GM21367 (cell line): ENCODE data around the gene PRDM16.

Experiments used
- ATAC-seq: cut with Tn5 transposase; IDR thresholded peaks from one replicate; pipeline ENCODE4 v1.9.1; 2021; ENCODE audit not compliant: unreplicated experiment

PRDM16 gene

GRCh38 chr1:3120994-3121393 lies 52.0 kb downstream of the PRDM16 start:
- ATAC-seq = no peak

GRCh38 chr1:3121401-3122210 lies 52.6 kb downstream of the PRDM16 start:
- ATAC-seq = no peak

GRCh38 chr1:3122311-3122710 lies 53.3 kb downstream of the PRDM16 start:
- ATAC-seq = no peak

DNA sequence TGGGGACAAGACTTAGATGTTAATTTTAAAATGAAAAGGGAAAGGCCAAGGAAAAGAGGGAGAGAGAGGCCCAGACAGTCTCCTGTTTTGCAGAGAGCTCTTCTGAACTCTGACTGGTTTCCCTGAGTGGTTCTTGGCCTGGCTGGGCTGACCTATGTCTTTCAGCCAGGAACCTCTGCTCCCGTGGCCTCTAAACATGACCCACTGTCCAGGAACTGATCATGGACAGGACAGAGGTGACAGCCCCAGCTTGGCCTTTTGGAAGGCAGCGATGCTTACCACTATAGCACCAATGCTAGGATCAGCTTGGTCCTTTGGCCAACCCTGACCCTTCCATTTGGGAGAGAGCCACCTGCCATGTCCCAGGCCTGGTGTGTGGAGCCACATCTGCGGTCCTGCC lies 55.2 kb downstream of the PRDM16 start:
- no peak for ATAC-seq

- ATAC-seq = no peak
Observed at GRCh38 chr1:3125078-3125477, 56.1 kb downstream of the PRDM16 start.

DNA sequence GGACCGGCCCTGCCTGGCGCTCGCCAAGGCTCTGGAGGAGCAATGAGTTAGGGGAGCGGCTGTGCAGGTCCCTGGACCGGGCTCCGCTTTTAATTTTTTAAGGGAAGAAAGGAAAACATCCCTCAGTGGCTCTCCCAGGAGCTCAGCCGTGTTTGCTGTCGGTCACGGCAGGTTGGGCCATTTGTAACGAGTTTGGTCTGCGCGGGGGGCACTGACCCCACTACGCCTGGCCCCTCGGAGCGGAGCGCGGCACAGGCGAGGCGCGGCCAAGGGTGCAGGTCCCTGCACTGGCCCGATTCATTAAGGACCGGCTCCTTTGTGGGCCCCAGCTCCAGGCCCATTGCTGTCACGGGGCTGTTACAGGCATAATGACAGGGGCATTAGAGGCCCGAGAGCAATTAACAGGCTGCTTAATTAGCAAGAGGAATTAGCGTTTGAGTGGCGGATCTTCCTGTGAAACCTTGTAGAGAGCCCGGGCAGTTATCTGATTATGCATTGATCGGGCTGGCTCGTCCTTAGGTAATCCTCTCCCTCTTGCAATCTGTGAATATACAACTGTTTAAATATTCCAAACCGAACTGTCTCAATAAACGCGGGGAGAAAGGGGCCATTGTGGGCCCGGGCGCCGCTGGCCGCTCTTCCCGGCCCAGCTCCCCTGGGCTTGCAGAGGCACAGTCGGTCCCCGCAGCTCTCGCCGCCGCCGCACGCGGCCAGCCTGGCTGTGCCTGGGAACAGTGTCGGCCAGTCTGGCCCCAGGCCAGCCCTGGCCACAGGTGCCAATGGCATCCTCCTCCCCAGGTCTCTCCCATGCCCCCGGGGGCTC lies 56.8 kb downstream of the PRDM16 start:
- no peak for ATAC-seq

DNA sequence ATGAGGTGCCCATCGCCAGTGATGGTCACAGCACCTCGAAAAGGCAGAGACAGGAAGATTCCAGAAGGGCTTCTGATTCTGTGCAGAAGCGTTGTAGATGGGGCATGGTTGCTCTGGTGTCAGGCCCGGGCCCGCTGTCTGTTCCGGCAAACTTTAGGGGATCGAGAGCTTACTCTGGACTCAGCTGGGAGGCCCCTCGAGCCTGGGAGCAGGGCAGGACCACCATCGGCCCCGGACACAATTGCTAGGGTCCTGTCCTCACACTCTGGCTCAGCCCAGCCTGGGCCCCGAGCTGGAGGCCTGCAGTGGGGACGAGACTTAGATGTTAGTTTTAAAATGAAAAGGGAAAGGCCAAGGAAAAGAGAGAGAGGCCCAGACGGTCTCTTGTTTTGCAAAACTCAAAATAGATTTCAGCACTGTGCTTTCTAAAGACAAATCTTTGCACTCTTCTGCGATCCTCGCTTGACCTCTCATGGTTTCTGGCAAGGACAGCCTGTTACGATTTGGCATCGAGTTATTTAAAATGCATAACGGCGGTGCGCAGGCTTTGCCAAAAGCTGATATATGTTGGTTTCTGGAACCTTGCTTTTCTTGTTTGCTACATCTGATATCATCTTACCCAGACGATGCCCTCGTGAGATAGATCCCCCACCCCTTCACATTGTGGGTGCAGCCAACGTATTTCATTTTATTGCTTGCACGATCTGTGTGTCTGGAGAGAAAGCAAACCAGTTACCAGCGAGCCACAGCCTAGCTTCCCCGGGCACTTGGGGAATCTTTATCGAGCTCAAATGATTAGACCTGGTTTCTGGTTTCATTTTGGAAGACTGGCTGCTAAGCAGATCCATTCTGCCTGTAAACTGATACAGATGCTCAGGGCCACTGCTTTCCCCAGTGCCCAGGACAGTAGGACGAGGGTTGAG lies 58.0 kb downstream of the PRDM16 start:
- ATAC-seq = no peak

DNA sequence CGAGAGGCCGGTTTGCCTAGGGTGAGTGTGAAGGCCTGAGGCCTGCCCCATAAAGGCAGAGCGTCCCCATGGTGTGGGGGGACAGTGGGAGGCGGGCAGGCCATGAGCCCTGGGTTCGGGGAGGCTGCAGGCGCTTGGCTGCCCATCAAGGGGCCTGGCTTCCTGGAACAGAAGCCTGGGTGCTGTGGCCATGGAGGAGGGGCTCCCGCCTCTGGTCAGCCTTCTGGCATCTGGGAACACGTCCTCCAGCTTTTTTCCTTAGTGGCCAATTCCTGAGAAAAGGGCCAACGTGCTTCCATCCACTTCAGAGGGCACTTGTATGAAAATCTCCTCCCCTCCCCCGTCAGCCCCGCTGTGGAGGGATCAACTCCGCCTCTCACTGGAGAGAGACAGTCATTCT lies 58.7 kb downstream of the PRDM16 start:
- no peak for ATAC-seq

DNA sequence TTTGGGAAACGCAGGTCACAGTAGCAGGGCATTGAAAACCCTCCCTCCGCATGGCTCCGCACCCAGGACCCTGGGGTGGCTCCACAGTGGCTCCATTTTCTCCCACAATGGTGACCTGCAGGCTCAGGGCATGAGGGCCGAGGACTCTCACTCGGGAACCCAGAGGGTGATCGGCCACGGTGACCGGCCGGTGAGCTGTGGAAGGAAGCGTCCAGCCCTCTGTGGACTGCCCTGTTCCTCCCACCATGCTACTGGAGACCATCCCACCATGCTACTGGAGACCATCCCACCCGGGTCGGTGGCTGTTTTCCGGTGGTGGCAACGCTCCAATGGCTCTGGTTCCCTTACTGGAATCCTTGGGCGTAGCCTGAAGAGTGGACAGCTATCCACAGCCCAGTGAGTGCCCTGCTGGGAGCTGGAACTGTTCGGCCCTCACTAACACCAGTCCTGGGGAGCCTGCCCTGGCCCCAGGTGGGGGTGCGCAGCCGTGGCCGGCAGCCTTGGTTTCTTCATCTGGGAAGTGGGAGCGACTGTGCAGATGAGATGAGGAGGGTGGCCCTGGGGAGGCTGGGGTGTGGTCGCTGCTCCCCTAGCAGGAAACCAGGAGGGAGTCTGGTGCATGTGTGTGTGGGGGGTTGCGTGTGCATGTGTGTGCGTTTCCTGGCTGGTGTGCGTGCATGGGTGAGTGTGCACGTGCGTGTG lies 59.6 kb downstream of the PRDM16 start:
- no peak for ATAC-seq

- ATAC-seq = no peak
Observed at GRCh38 chr1:3129133-3129490, 60.1 kb downstream of the PRDM16 start.

GRCh38 chr1:3130268-3130667 lies 61.3 kb downstream of the PRDM16 start:
- ATAC-seq = no peak

DNA sequence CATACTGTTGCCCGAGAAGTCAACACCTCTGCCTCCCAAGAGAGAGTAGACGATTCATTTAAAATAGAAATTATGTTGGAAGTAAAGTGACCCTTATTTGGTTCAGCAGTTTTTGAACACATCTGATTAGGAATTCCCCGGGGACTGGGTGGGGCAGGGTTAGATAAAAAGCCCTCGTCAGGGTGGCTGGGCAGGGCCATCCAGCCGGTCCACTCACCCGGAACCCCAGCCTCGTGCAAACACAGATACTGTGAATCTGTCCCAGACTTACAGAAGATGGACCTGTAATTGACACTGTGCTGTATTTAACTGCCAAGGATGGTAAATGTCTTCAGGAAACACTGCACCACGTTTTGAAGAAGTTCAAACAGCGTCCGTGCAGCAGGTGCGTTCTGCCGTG lies 63.7 kb downstream of the PRDM16 start:
- ATAC-seq = no peak

GRCh38 chr1:3133686-3134085 lies 64.7 kb downstream of the PRDM16 start:
- no peak for ATAC-seq

DNA sequence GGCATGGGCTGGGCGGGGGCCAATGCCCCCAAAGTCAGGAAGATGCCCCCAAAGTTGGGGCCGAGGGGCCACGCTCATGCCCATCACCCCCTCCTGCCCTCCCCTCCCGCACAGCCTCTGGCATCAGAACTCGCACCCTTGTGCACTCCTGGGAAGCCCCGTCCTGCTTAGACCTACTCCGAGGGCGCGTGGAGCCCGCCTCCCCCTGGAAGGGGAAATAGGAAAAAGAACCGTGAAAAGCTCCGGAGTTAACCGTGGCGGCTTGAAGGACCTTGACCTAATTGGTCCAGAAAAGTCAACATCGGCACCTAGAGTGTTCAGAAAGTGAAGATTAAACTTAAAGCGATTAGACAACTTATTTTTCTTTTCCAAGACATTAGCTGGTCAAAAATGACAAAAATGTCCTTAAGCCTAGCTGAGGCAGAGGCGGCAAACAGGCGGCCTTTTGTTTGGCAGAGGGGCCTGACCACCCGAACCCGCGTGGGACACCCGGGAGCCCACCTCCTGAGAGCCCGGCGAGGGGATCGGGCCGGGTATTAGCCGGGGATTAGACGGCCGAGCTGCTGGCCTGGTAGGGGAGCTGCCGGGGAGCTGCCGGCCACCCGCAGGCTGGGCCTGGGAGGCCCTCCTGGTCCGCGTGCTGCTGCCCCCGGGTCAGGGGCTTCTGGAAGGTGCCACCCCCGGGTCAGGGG lies 65.5 kb downstream of the PRDM16 start:
- no peak for ATAC-seq

DNA sequence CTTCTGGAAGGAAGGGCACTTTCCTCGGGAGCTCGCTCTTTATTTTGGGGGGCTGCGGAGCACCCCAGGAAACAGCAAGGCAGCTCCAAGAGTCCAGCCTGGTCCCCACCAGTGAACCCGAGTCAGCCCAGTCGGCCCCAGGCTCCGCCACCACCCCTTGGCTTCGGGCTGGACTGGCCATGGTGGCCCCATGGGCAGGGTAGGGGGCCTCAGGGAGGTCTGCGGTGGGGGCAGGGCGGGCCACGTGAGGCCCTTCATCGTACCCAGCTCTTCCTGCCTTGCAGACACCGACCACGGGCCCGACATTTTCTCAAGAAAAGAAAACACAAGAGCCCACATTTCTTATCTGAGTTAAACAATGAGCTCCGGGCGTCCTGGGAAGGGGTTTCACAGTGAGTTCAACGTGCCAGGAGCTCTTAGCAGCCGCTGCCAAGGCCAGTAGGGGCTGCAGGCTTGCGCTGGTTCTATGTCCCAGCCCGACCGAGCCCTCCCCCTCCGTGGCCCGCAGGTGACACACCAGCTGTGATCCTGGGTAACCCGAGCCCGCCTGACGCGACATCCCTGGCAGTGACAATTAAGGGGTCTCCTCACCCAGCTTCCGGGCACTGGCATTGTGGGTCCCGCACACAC lies 66.2 kb downstream of the PRDM16 start:
- ATAC-seq = no peak

DNA sequence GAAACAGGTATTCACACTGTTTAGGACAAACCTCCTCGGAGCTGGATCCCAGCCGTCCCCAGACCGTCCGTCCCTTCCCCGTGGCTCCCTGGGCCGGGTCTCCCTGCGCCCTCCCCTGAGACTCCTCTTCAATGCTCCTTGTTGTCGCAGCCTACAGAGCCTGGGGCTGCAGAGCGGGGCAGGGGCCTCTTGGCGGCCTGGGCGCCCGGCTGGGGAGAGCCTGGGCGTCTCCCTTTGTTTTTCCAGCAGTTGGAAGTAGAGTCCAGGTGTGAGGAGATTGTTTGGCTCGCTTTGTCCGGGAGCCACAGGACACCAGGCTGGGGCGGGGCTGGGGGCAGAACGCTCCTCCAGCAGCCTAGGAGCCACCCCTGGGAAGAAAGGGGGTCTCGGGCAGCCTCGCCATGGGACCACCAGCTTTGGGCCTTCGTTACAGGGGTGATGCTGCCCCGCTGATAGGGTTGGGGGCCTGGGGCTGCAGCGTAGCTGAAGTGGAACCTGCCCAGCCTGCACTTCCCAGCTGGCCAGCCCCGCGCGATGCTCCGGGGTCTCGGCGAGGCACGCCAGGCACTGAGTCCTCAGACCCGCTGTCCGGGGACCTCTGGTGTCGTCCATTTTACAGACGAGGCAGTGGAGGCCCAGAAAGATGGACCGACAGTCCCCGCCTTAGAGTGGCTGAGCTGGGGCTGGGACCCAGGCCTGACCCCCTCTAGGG lies 66.9 kb downstream of the PRDM16 start:
- no peak for ATAC-seq

DNA sequence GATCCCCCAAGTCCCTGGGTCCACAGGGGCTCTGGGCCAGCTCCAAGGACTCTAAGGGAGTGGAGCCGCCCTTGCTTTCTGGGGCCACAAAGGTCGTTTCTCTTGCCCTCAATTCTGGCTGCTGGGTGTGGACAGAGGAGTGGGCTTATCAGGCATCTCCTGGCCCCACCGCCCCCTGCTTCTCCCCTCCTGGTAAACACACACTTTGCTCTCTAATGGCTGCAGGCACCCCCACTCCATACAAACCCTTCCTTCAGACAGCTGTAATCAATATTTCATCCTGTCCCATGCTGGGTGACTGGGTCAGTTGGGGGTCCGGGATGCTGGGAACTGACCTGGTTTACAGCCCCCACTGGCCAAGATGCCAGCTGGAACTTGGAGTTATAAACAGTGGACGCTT lies 67.5 kb downstream of the PRDM16 start:
- ATAC-seq = no peak

- ATAC-seq = no peak
Observed at GRCh38 chr1:3137111-3138100, 68.4 kb downstream of the PRDM16 start.
